GM21515 (cell line): ENCODE data around the gene FCHO2.

Source experiments
- ATAC-seq: cut with Tn5 transposase; IDR thresholded peaks from one replicate; pipeline ENCODE4 v1.9.1; 2021; ENCODE audit not compliant: unreplicated experiment

FCHO2 gene

GRCh38 chr5:73030531-73030930 is 74.7 kb downstream of the FCHO2 start:
- no peak for ATAC-seq

GRCh38 chr5:73030995-73031394 is 75.2 kb downstream of the FCHO2 start:
- ATAC-seq: no peak

- no peak for ATAC-seq
Observed at GRCh38 chr5:73031839-73032238, 76.0 kb downstream of the FCHO2 start.

GRCh38 chr5:73032635-73033034 is 76.8 kb downstream of the FCHO2 start:
- ATAC-seq: no peak

GRCh38 chr5:73037545-73037944 is 81.7 kb downstream of the FCHO2 start:
- no peak for ATAC-seq

GRCh38 chr5:73039082-73039481 is 83.2 kb downstream of the FCHO2 start:
- ATAC-seq: no peak

- ATAC-seq: no peak
Observed at GRCh38 chr5:73042993-73043392, 87.2 kb downstream of the FCHO2 start.

GRCh38 chr5:73044546-73044945 is 88.7 kb downstream of the FCHO2 start:
- ATAC-seq: no peak

- no peak for ATAC-seq
Observed at GRCh38 chr5:73045623-73046022, 89.8 kb downstream of the FCHO2 start.

GRCh38 chr5:73061593-73061992 is 105.8 kb downstream of the FCHO2 start:
- no peak for ATAC-seq

GRCh38 chr5:73066466-73066865 is 110.6 kb downstream of the FCHO2 start:
- ATAC-seq: no peak

- ATAC-seq: no peak
Observed at GRCh38 chr5:73067213-73067612, 111.4 kb downstream of the FCHO2 start.

GRCh38 chr5:73081093-73081492 is 125.3 kb downstream of the FCHO2 start:
- ATAC-seq: no peak

- no peak for ATAC-seq
Observed at GRCh38 chr5:73088026-73088425, 132.2 kb downstream of the FCHO2 start.

GRCh38 chr5:73093943-73094342 is 138.1 kb downstream of the FCHO2 start:
- ATAC-seq: no peak

GRCh38 chr5:73094415-73094814 is 138.6 kb downstream of the FCHO2 start:
- no peak for ATAC-seq

- no peak for ATAC-seq
Observed at GRCh38 chr5:73095564-73096238, 139.9 kb downstream of the FCHO2 start.

GRCh38 chr5:73096239-73096575 is 140.4 kb downstream of the FCHO2 start:
- no peak for ATAC-seq

GRCh38 chr5:73097740-73098139 is 141.9 kb downstream of the FCHO2 start:
- no peak for ATAC-seq

GRCh38 chr5:73100109-73100508 is 144.3 kb downstream of the FCHO2 start:
- ATAC-seq: no peak

- no peak for ATAC-seq
Observed at GRCh38 chr5:73103870-73104299, 148.0 kb downstream of the FCHO2 start.

GRCh38 chr5:73104326-73104725 is 148.5 kb downstream of the FCHO2 start:
- no peak for ATAC-seq

GRCh38 chr5:73106335-73106734 is 150.5 kb downstream of the FCHO2 start:
- no peak for ATAC-seq
